Lower leg skin (tissue), 3 donors: ENCODE data around the gene UBE2L5.

Experiments
- POLR2A ChIP-seq, 2 donors: fragments of 450-650 bp; IDR thresholded peaks; one replicate each; pipeline ENCODE4 v1.6.1; 2016 to 2017; ENCODE audit warnings: antibody characterized with exemption in 2 of 2, mild to moderate bottlenecking in 1 of 2, moderate library complexity in 1 of 2
- TF ChIP-seq, protein P1 (sequence below), 3 donors: fragments of 450-650 bp; IDR thresholded peaks; one replicate each; pipeline ENCODE4 v1.5.1; 2016; ENCODE audit warnings: antibody characterized with exemption in 3 of 3, mild to moderate bottlenecking in 3 of 3, moderate library complexity in 2 of 3

DNA sequence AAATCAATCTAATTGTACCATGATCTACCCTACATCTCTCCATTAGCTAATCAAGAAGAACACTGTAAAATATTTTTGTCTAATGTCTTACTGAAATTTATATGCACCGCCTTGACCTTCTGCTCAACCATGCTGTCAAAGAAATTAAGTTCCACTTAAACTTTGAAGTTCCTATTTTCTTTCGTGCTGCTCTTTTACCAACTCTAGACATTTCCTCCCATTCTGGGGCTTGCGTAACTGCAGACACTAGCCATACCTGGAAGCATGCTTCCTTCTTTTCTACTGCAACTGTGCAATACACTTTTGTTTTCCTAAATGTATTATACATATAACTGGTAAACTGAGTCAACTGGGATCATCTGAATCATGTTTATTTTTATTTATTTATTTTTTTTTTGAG, 8.5 kb upstream of the UBE2L5 start:
- no peak for TF ChIP-seq POLR2A (IDR thresholded peaks at IDR 0.05)
- TF ChIP-seq, protein P1, sequence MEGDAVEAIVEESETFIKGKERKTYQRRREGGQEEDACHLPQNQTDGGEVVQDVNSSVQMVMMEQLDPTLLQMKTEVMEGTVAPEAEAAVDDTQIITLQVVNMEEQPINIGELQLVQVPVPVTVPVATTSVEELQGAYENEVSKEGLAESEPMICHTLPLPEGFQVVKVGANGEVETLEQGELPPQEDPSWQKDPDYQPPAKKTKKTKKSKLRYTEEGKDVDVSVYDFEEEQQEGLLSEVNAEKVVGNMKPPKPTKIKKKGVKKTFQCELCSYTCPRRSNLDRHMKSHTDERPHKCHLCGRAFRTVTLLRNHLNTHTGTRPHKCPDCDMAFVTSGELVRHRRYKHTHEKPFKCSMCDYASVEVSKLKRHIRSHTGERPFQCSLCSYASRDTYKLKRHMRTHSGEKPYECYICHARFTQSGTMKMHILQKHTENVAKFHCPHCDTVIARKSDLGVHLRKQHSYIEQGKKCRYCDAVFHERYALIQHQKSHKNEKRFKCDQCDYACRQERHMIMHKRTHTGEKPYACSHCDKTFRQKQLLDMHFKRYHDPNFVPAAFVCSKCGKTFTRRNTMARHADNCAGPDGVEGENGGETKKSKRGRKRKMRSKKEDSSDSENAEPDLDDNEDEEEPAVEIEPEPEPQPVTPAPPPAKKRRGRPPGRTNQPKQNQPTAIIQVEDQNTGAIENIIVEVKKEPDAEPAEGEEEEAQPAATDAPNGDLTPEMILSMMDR (IDR thresholded peaks at IDR 0.05) = no peak
